Measurements from ENCODE around the gene LDHD. TPM values are rescaled to one million over a fixed set of nuclear protein-coding genes. Genes with fewer than 3 reads are reported as not detected.

The LDHD gene
- total RNA-seq, 1 donor: 0.18 TPM

- TF ChIP-seq, protein P1, sequence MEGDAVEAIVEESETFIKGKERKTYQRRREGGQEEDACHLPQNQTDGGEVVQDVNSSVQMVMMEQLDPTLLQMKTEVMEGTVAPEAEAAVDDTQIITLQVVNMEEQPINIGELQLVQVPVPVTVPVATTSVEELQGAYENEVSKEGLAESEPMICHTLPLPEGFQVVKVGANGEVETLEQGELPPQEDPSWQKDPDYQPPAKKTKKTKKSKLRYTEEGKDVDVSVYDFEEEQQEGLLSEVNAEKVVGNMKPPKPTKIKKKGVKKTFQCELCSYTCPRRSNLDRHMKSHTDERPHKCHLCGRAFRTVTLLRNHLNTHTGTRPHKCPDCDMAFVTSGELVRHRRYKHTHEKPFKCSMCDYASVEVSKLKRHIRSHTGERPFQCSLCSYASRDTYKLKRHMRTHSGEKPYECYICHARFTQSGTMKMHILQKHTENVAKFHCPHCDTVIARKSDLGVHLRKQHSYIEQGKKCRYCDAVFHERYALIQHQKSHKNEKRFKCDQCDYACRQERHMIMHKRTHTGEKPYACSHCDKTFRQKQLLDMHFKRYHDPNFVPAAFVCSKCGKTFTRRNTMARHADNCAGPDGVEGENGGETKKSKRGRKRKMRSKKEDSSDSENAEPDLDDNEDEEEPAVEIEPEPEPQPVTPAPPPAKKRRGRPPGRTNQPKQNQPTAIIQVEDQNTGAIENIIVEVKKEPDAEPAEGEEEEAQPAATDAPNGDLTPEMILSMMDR (IDR thresholded peaks at IDR 0.05; ENCODE audit: insufficient read depth, low read length): no peak
Measured at GRCh38 chr16:75111514-75111940, 5.1 kb downstream of the LDHD start.

DNA sequence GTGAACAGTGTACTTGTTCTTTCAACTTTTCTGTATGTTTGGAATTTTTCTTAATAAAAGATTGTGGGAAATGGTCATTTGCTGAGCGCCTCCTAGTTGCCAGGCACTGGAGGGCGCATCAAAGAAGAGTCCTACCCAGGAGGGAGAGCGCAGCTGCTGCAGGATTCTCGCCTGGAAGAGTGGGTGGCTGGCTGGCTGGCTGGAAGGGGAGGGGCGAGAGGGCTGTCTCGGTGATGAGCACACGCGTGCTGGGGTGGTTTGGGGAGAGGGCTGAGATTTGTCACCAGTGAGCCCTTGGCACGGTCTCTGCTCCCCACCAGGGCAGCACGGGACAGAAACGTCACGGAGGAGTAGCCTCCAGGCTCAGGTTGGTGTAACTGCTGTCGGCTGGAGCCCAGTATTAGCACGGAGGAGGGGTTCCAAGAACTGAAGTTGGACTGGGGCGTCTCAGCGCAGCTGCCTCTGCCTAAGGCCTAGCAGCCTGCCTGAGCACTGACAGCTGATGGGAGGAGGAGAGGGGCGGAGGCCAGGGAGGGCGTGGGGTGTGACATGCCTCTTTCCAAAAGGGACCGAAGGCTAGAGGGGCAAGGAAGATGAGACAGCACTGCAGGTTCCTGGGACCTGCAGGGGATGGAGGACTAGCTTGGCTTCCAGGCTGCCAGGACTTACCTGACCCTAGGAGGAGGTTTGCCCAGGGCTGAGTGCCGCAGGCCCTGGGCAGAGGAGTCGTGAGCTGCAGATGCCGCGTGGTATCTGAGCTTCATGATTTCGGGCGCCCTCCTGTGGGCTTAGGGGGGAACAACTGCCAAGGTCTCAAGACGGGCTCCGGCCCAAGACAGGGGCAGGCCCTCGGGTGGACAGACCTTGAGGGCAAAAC, 5.7 kb downstream of the LDHD start:
- TF ChIP-seq, protein P1 (IDR thresholded peaks at IDR 0.05; ENCODE audit: insufficient read depth, low read length): peak; percentile 91
- peak; percentile 91 for DNase-seq (ENCODE audit: low read depth)
- peak overlapping the region; percentile 41 for H3K4me3 ChIP-seq (ENCODE audit: low read depth, low read length)

More at GRCh38 chr16:75111514-75111940, 5.1 kb downstream of the LDHD start:
- DNase-seq (ENCODE audit: low read depth): no peak
- H3K4me3 ChIP-seq (ENCODE audit: low read depth, low read length): no peak overlapping the region

GRCh38 chr16:75109732-75110243, 6.8 kb downstream of the LDHD start:
- DNase-seq (ENCODE audit: low read depth): no peak
- H3K4me3 ChIP-seq (ENCODE audit: low read depth, low read length): no peak overlapping the region
- TF ChIP-seq, protein P1 (IDR thresholded peaks at IDR 0.05; ENCODE audit: insufficient read depth, low read length): no peak

GRCh38 chr16:75108792-75109731, 7.5 kb downstream of the LDHD start:
- no peak overlapping the region for H3K4me3 ChIP-seq (ENCODE audit: low read depth, low read length)
- TF ChIP-seq, protein P1 (IDR thresholded peaks at IDR 0.05; ENCODE audit: insufficient read depth, low read length): no peak
- peak; percentile 88 for DNase-seq (ENCODE audit: low read depth)

DNA sequence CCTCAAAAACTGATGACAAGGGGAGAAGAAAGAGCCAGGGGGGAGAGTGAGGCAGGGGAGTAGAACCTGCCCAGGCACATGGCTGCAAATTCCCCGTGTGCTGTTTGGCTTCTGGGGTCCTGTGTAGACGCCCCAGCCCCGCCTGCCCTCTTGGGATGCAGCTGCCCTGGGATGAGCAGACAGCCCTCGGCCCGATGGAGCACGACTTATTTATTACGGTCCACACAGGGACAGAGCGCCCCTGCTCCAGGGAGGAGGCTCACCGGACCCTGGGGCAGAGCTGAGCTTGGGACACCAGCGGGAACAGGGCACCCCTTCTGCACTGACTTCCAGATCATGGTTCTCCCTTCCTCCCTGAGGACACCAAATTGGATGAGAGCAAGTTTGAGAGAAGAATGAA, 9.1 kb downstream of the LDHD start:
- TF ChIP-seq, protein P1 (IDR thresholded peaks at IDR 0.05; ENCODE audit: insufficient read depth, low read length): no peak
- no peak for DNase-seq (ENCODE audit: low read depth)
- H3K4me3 ChIP-seq (ENCODE audit: low read depth, low read length): no peak overlapping the region

Measured in fibroblast of the aortic adventitia (primary cell).